Measurements from ENCODE around the gene NUP205.

GRCh38 chr7:135519871-135520270 lies 37.8 kb upstream of the NUP205 start:
- no peak for TF ChIP-seq CTCF (IDR thresholded peaks at IDR 0.05; ENCODE audit: borderline replicate concordance, extremely low read depth, low read length, poor library complexity, severe bottlenecking)
- no peak for TF ChIP-seq EZH2 (IDR thresholded peaks at IDR 0.05; ENCODE audit: borderline replicate concordance, low read depth, low read length, severe bottlenecking)

Measured in DND-41 (cell line).